IMR-90 (cell line): ENCODE results near the gene ETFB.

Experiments
- NFE2L2 ChIP-seq: fragments of 150-350 bp; IDR thresholded peaks from 2 replicates; pipeline ENCODE4 v1.6.1; 2016; ENCODE audit warnings: low read depth, mild to moderate bottlenecking, low read length
- POLR2A ChIP-seq: IDR thresholded peaks from 2 replicates; pipeline ENCODE4 v1.6.1; 2012; ENCODE audit warnings: mild to moderate bottlenecking, low read depth, low read length
- RAD21 ChIP-seq: IDR thresholded peaks from 2 replicates; pipeline ENCODE4 v1.6.1; 2012; ENCODE audit warnings: low read length, improper control_type of control experiment
- SMC3 ChIP-seq: fragments of 150-350 bp; IDR thresholded peaks from 2 replicates; pipeline ENCODE4 v1.6.1; 2016; ENCODE audit warnings: low read depth, mild to moderate bottlenecking, antibody characterized with exemption, low read length, moderate library complexity
- TF ChIP-seq, protein P1 (sequence below): conservative IDR thresholded peaks from 2 replicates; pipeline ENCODE4 v1.5.1; 2012; ENCODE audit warnings: mild to moderate bottlenecking, low read depth, low read length, improper control_type of control experiment

DNA sequence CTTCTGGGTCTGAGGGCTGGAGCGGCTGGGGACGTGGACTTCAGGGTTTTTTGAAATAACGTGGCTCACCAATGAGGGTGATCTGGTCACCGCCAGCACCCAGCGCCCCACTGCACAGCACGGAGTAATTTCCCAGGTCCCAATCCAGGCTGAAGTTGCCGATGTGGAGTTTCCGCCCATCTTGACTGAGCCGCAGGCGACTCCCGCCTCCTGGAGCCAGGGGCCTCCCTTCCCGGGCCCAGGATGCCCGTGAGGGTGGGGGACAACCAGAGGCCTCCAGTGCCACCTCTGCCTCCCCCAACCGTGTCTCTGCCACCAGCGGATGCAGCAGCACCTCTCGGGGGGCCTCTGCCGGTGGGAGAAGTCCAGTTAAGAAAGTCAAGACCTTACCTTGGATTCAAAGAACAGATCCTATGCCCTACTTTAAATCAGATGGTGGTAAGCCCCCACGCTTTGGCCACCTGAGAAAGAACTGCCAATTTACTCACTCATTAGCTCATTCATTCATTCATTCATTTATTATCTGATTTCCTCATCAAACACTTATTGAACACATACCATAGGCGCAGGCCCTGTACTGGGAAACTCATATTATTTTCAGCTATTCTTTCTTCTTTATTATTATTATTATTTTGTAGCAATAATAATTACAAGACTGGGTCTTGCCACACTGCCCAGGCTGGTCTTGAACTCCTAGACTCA lies 28.2 kb downstream of the ETFB start:
- TF ChIP-seq, protein P1, sequence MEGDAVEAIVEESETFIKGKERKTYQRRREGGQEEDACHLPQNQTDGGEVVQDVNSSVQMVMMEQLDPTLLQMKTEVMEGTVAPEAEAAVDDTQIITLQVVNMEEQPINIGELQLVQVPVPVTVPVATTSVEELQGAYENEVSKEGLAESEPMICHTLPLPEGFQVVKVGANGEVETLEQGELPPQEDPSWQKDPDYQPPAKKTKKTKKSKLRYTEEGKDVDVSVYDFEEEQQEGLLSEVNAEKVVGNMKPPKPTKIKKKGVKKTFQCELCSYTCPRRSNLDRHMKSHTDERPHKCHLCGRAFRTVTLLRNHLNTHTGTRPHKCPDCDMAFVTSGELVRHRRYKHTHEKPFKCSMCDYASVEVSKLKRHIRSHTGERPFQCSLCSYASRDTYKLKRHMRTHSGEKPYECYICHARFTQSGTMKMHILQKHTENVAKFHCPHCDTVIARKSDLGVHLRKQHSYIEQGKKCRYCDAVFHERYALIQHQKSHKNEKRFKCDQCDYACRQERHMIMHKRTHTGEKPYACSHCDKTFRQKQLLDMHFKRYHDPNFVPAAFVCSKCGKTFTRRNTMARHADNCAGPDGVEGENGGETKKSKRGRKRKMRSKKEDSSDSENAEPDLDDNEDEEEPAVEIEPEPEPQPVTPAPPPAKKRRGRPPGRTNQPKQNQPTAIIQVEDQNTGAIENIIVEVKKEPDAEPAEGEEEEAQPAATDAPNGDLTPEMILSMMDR, result no peak
- no peak for TF ChIP-seq POLR2A
- no peak for TF ChIP-seq NFE2L2
- no peak for TF ChIP-seq RAD21
- TF ChIP-seq SMC3, result no peak
